HL-60/S4 (cell line): Measurements from ENCODE around the gene ALCAM.

Experiments
- in situ Hi-C: fragments of 300-500 bp; cut with MboI; formaldehyde crosslinking; loops from 2 replicates; pipeline ENCODE4 v1.14.3; 2022; ENCODE audit warnings: low sequenced_read_pairs

Gene ALCAM

DNA sequence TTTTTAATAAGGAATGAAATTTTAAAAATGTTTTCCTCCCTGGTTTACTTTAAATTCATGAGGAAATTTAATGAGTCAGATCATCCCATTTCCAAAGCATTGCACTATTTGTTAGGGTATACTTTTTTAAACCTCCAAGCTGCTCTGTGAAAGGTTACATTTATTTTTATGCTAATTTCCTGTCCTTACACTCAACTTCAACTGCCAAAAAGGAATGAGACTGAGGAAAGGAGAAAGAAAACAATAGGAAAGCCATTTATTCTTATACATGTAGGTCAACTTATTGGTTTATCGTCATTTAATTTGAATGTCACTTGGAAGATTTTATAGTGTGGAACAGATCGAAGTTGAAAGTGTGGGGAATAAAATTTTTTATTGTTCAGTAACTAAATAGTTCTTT lies 104.1 kb downstream of the ALCAM start:
- in situ Hi-C loops, result no loop called here

DNA sequence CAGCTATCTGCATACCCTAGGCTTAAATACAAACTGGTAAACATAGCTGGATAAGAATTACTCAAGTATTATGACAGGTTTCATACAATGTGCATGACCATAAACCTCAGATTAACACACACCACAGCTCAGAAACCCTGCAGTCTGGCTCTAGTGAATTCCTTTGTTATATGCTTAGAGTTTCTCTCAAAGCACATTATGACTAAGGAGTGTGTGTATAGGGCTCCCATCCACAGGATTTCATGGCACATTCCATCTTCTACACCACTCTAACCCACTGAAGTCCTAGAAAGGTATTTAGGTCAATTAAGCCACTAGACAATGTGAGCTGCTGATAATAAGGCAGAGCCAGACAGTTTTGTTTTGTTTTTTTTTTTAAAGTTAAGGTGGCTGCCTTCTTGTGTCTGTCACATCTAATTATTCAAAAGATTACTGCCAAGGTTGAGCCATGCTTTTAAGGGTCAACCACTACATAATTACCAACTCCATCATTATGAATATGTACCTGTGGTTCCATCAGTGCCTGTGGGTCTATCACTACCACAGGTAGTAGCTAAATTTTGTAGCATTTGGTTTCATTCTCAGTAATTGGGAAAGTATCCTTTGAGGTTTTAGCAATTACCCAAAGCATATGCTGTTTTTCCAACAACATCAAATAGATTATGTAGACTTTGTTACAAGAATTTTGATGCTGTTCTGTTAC lies 107.0 kb downstream of the ALCAM start:
- in situ Hi-C loops, result no loop called here

DNA sequence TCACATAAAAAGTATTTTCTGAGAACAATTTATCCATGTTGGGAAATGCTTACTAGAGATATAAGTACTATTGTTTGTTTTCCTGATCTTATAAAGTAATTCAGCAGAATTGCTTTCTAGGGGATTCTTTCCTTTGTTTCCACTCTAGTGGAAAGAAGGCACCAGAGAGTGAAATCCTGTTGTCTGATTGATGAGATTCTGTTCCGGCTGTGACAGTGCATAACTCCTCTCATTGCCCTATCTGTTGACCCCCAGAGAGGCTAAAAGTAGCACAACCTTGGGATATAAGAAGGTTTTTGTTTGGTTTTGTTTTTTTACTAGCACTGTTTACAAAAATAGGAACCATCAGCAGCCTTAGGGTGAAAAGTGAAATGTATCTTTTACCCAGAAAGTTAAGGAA lies 114.1 kb downstream of the ALCAM start:
- in situ Hi-C loops, result no loop called here

- in situ Hi-C loops, result no loop called here
These were observed 116.8 kb downstream of the ALCAM start for GRCh38 chr3:105483476-105483875.

DNA sequence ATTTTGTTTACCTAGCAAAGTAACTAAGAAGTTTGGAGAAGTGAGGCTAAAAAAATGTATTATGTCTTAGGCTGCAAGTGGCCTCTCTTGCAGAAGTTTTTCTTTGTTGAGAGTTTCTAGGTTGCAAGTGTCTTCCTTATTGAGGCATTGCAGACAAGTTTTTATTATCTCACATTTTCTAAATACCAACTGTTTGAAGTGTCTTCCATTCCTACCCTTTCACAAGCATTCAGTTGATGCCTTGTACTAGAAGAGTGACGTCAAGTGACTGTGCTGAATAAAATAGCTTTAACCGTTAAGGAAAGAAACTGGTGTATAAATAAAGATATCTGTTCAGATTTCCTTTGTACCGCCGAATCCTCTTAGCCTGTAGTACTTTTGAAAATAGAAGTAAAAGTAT lies 123.3 kb downstream of the ALCAM start:
- in situ Hi-C loops, result no loop called here

DNA sequence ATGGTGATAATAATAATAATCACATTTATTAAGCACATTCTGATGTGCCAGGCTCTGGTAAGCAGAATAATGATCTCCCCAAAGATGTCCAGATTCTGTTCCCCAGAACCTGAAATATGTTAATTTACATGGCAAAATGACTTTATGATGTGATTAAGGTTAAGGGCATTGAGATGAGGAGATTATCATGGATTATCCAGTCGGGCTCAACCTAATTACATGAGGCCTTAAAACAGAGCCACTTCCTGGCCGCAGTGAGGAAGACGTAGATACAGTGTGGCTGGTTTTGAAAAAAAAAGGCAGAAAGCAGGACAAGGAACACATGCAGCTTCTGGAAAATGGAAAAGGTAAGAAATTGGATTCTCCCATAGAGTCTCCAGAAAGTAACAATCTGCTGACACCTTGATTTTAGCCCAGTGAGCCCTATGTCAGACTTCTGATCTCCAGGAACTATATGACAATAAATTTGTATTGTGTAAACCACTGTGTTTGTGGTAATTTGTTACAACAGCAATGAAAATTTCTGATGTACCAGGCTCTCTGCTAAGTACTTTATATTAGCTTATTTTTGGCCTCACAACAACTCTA lies 126.7 kb downstream of the ALCAM start:
- in situ Hi-C loops, result no loop called here

GRCh38 chr3:105495021-105495420 lies 128.3 kb downstream of the ALCAM start:
- in situ Hi-C loops, result no loop called here

- in situ Hi-C loops, result no loop called here
These were observed 129.6 kb downstream of the ALCAM start for GRCh38 chr3:105496343-105496742.

- in situ Hi-C loops, result no loop called here
These were observed 130.7 kb downstream of the ALCAM start for GRCh38 chr3:105497386-105497785.

DNA sequence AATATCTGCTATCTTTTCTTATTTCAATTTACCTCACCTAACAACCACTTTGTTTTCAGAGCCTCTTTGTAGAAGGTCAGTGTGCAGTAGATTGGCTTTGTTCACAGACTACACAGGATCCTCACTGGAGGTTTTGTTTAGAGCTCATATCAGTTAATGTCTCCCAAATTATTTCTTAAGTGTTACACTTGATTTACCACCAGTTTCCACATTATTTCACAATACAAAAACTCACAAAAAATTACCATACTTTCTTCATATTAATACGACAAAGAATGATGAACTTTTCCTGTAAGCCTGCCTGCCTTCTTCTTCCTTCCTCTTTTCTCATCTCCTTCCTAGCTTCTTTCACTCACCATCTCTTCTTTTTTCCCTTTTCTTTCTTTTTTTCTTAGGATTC lies 133.3 kb downstream of the ALCAM start:
- in situ Hi-C loops, result no loop called here

DNA sequence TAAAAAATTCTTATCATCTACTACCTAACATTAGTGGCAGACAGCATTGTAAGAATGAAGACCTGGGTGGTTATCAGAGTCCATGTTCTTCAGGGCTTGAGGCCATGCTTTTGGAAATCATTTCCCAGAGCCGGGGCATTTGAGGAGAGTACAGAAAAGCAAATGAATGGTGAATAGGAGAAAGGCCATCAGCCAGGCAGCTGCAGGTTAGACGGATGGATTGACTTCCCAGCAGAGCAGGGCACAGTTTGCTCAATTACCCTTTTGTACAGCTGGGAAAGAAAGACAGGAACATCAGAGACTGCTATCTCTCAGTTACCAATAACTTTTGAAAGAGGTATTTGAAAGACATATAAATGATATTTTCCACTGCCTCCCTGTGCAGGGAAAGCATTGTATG lies 135.6 kb downstream of the ALCAM start:
- in situ Hi-C loops, result no loop called here

- in situ Hi-C loops, result no loop called here
These were observed 136.5 kb downstream of the ALCAM start for GRCh38 chr3:105503191-105503593.

DNA sequence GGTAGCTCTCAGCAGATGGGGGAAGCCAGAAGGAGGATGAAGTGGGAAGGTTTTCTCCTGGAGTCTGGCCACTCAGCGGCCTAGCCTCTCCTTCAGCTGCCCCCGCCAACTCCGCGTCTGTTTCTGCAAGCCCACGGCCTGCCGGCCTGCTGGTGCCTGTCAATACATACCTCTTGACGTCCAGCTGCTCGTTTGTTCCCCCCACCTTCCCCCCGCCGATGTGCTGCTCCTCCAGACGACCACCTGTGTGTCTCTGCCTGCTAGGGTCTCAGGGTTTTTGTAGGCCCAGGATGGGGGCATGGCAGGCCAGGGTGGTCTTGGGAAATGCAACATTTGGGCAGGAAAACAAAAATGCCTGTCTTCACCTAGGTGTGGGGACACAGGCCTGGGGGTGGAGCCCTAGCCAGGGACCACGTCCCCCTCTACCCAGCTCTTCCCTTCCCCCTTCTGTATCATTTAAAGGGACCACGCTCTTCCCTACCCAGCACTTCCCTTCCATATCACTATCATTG lies 137.8 kb downstream of the ALCAM start:
- in situ Hi-C loops, result no loop called here

- in situ Hi-C loops, result no loop called here
These were observed 138.5 kb downstream of the ALCAM start for GRCh38 chr3:105505170-105505569.

GRCh38 chr3:105511031-105511430 lies 144.3 kb downstream of the ALCAM start:
- in situ Hi-C loops, result no loop called here

DNA sequence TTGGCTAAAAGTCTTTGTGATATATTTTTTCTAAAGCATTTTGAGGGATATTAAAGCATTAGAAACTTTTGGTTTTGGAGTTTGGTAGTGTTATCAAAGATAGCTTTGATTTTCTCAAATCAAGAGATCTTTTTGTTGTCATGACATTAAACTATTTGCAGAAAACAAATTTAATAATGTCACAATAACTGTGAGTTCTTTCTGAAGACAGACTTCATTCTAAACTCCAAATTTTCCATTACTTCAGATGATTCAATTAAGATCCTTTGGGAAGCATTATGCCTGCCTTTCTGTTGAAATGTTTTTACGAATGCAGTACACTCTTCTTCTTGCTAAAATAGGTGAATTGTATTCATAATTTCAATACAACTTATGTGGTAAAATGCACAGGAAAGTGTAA lies 145.4 kb downstream of the ALCAM start:
- in situ Hi-C loops, result no loop called here

DNA sequence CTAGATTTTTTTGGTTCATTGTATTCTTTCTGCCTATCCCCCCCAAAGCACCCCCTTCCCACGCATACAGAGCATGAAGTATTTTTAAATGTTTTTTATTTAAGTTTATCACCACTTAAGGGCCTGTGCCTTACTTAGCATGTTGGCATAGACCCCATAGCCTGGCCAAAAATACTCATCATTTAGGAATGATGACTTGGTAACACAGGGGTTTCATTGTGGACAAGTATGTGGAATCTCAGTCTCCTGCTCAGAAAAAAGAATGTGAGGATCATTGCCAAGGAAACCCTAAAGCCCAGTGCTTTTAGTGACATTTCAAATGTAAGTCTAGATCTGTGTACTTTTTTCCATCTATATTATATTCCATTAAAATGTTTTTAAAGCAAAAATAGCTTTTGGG lies 146.3 kb downstream of the ALCAM start:
- in situ Hi-C loops, result no loop called here

GRCh38 chr3:105513886-105514285 lies 147.2 kb downstream of the ALCAM start:
- in situ Hi-C loops, result no loop called here

DNA sequence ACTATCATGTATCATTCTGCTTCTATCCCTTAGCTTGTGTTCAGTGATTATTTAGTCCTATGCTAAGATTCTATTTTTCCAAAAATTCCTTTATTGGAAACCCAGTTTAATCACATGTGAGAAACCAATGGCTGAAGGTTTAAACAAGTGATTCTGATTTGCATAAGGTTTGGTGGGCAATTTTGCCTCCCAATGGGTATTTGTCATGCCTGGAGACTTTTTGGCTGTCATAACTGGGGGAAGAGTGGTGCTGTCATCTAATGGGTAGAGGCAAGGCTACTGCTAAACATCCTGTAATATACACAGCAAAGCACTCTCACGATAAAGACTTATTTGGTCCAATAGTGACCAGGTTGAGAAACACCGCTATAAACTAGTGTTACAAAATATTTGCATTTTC lies 148.7 kb downstream of the ALCAM start:
- in situ Hi-C loops, result no loop called here

DNA sequence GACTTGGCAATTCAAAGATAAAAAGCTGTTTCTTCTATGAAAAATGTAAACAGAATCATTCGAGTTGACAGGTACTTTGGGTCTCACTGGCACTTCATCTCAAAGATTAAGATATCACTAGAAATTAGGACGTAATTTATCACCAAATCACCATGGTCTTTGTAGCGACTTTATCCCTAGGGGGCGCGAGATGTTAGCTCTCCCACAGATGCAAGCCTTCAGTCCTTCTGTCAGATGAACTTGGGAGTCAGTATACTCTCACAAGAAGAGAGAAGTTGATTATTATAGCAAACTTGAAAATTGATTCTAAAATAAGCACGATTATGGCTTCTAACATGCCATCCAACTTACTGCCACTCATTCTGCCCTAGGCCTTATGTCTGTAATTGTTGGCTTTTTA lies 150.3 kb downstream of the ALCAM start:
- in situ Hi-C loops, result no loop called here

DNA sequence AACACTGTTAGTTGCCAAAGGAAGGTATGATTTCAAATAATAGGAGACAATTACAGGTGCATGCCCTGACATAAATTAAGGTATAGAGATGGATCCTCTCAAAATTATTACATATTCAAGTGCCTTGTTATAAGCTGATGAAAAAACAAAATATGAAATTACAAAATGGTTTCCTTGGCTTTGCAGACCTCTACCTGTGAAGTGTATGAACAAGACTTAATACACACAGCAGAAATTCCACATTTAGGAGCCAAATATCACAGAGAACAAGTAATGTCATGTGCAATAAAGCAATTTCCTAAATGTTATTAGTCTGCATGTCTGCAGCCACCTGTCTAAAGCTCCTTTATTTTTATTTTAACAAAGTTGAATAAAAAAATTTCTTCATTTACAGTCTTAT lies 151.5 kb downstream of the ALCAM start:
- in situ Hi-C loops, result no loop called here

DNA sequence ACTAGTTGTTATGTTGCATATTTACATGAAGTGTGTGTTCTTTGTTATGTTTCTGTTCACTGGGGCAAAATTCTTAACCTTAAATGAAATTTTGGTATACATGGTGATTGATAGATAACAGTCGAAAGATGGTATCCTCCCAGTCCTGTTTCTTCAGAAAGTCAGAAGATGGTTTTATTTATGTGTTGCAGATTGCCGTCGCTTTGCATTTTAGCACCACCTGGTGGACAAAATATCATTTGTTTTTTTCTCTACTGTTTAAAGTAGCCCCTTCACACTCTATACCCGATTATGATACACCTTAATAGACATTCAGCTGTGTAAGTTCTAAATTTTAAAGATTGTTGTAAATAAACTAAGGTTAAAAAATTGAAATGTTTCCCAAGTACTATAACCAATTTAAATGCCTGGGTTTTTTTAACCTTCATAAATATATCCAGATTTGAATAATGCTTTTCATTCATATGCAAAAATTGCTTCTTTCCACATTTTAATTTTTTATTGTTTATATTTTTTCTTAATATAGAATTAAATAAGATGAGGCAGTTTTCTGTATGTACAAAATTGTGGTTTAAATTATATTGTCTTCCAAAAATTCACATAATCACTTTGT lies 152.2 kb downstream of the ALCAM start:
- in situ Hi-C loops, result no loop called here
